Measurements from ENCODE around the gene ARL14EPL.

The ARL14EPL gene

GRCh38 chr5:116023619-116024018 lies 8.7 kb upstream of the ARL14EPL start:
- H3K36me3 Mint-ChIP-seq (ENCODE audit: insufficient read depth): no peaks in the 10 kb centered on the region
- H3K27ac Mint-ChIP-seq (ENCODE audit: low read depth): no peak overlapping the region

GRCh38 chr5:116025866-116026265 lies 6.4 kb upstream of the ARL14EPL start:
- H3K36me3 Mint-ChIP-seq (ENCODE audit: insufficient read depth): no peaks in the 10 kb centered on the region
- peaks cover 32% of the 10 kb centered on the region for H3K27me3 Mint-ChIP-seq
- H3K27ac Mint-ChIP-seq (ENCODE audit: low read depth): no peak overlapping the region
- no peak overlapping the region for H3K4me3 Mint-ChIP-seq
- DNase-seq (ENCODE audit: low spot score in 2 of 2) (no peak), ATAC-seq (replicated peaks; ENCODE audit: extremely low read depth, poor library complexity, severe bottlenecking) (no peak)
- H3K4me1 Mint-ChIP-seq: no peaks in the 10 kb centered on the region
- no peaks in the 10 kb centered on the region for H3K9me3 Mint-ChIP-seq

More at GRCh38 chr5:116023619-116024018, 8.7 kb upstream of the ARL14EPL start:
- H3K27me3 Mint-ChIP-seq: peaks cover 10% of the 10 kb centered on the region
- DNase-seq (ENCODE audit: low spot score in 2 of 2) (no peak), ATAC-seq (replicated peaks; ENCODE audit: extremely low read depth, poor library complexity, severe bottlenecking) (no peak)
- H3K9me3 Mint-ChIP-seq: no peaks in the 10 kb centered on the region
- no peaks in the 10 kb centered on the region for H3K4me1 Mint-ChIP-seq
- H3K4me3 Mint-ChIP-seq: no peak overlapping the region

GRCh38 chr5:116032991-116033390 lies 719 bp downstream of the ARL14EPL start:
- Mint-ChIP-seq H3K4me3 (no peak overlapping the region), H3K9me3 (no peaks in the 10 kb centered on the region), H3K27ac (ENCODE audit: low read depth) (no peak overlapping the region), H3K4me1 (no peaks in the 10 kb centered on the region), H3K27me3 (peaks cover 61% of the 10 kb centered on the region), H3K36me3 (ENCODE audit: insufficient read depth) (no peaks in the 10 kb centered on the region)
- ATAC-seq (replicated peaks; ENCODE audit: extremely low read depth, poor library complexity, severe bottlenecking) (no peak), DNase-seq (ENCODE audit: low spot score in 2 of 2) (no peak)

GRCh38 chr5:116035123-116035522 lies 2.9 kb downstream of the ARL14EPL start:
- H3K4me3 Mint-ChIP-seq: no peak overlapping the region
- no peaks in the 10 kb centered on the region for H3K36me3 Mint-ChIP-seq (ENCODE audit: insufficient read depth)
- H3K4me1 Mint-ChIP-seq: no peaks in the 10 kb centered on the region
- DNase-seq (ENCODE audit: low spot score in 2 of 2) (no peak), ATAC-seq (replicated peaks; ENCODE audit: extremely low read depth, poor library complexity, severe bottlenecking) (no peak)
- no peaks in the 10 kb centered on the region for H3K9me3 Mint-ChIP-seq
- H3K27me3 Mint-ChIP-seq: peaks cover 50% of the 10 kb centered on the region
- H3K27ac Mint-ChIP-seq (ENCODE audit: low read depth): no peak overlapping the region

- Mint-ChIP-seq H3K27ac (ENCODE audit: low read depth) (no peak overlapping the region), H3K4me3 (no peak overlapping the region), H3K27me3 (peaks cover 54% of the 10 kb centered on the region), H3K9me3 (no peaks in the 10 kb centered on the region), H3K36me3 (ENCODE audit: insufficient read depth) (no peaks in the 10 kb centered on the region), H3K4me1 (no peaks in the 10 kb centered on the region)
- ATAC-seq (replicated peaks; ENCODE audit: extremely low read depth, poor library complexity, severe bottlenecking): no peak
- no peak for DNase-seq (ENCODE audit: low spot score in 2 of 2)
Observed at GRCh38 chr5:116037236-116037822, 5.1 kb downstream of the ARL14EPL start.

GRCh38 chr5:116038817-116039216 lies 6.5 kb downstream of the ARL14EPL start:
- Mint-ChIP-seq H3K9me3 (no peaks in the 10 kb centered on the region), H3K4me1 (no peaks in the 10 kb centered on the region)

GRCh38 chr5:116042375-116042774 lies 10.1 kb downstream of the ARL14EPL start:
- peaks cover 31% of the 10 kb centered on the region for H3K27me3 Mint-ChIP-seq
- DNase-seq (ENCODE audit: low spot score in 2 of 2) (no peak), ATAC-seq (replicated peaks; ENCODE audit: extremely low read depth, poor library complexity, severe bottlenecking) (no peak)
- no peaks in the 10 kb centered on the region for H3K36me3 Mint-ChIP-seq (ENCODE audit: insufficient read depth)
- H3K4me1 Mint-ChIP-seq: no peaks in the 10 kb centered on the region
- no peaks in the 10 kb centered on the region for H3K9me3 Mint-ChIP-seq
- H3K27ac Mint-ChIP-seq (ENCODE audit: low read depth): no peak overlapping the region
- H3K4me3 Mint-ChIP-seq: no peak overlapping the region

More at GRCh38 chr5:116038817-116039216, 6.5 kb downstream of the ARL14EPL start:
- H3K36me3 Mint-ChIP-seq (ENCODE audit: insufficient read depth): no peaks in the 10 kb centered on the region
- H3K27me3 Mint-ChIP-seq: peaks cover 53% of the 10 kb centered on the region
- H3K27ac Mint-ChIP-seq (ENCODE audit: low read depth): no peak overlapping the region
- H3K4me3 Mint-ChIP-seq: no peak overlapping the region
- ATAC-seq (replicated peaks; ENCODE audit: extremely low read depth, poor library complexity, severe bottlenecking) (no peak), DNase-seq (ENCODE audit: low spot score in 2 of 2) (no peak)

GRCh38 chr5:116044073-116044472 lies 11.8 kb downstream of the ARL14EPL start:
- no peak for DNase-seq (ENCODE audit: low spot score in 2 of 2)
- Mint-ChIP-seq H3K4me1 (no peaks in the 10 kb centered on the region), H3K4me3 (no peak overlapping the region), H3K36me3 (ENCODE audit: insufficient read depth) (no peaks in the 10 kb centered on the region), H3K9me3 (no peaks in the 10 kb centered on the region), H3K27ac (ENCODE audit: low read depth) (no peak overlapping the region), H3K27me3 (peaks cover 24% of the 10 kb centered on the region)
- ATAC-seq (replicated peaks; ENCODE audit: extremely low read depth, poor library complexity, severe bottlenecking): no peak

- DNase-seq (ENCODE audit: low spot score in 2 of 2) (no peak), ATAC-seq (replicated peaks; ENCODE audit: extremely low read depth, poor library complexity, severe bottlenecking) (no peak)
- H3K27me3 Mint-ChIP-seq: peaks cover 31% of the 10 kb centered on the region
- H3K4me1 Mint-ChIP-seq: no peaks in the 10 kb centered on the region
- H3K27ac Mint-ChIP-seq (ENCODE audit: low read depth): no peak overlapping the region
- H3K36me3 Mint-ChIP-seq (ENCODE audit: insufficient read depth): no peaks in the 10 kb centered on the region
- no peak overlapping the region for H3K4me3 Mint-ChIP-seq
- H3K9me3 Mint-ChIP-seq: no peaks in the 10 kb centered on the region
Observed at GRCh38 chr5:116045821-116046220, 13.5 kb downstream of the ARL14EPL start.

GRCh38 chr5:116046261-116046660 lies 14.0 kb downstream of the ARL14EPL start:
- peaks cover 33% of the 10 kb centered on the region for H3K27me3 Mint-ChIP-seq
- ATAC-seq (replicated peaks; ENCODE audit: extremely low read depth, poor library complexity, severe bottlenecking): no peak
- no peaks in the 10 kb centered on the region for H3K9me3 Mint-ChIP-seq
- H3K36me3 Mint-ChIP-seq (ENCODE audit: insufficient read depth): no peaks in the 10 kb centered on the region
- H3K4me1 Mint-ChIP-seq: no peaks in the 10 kb centered on the region
- no peak for DNase-seq (ENCODE audit: low spot score in 2 of 2)
- H3K27ac Mint-ChIP-seq (ENCODE audit: low read depth): no peak overlapping the region
- H3K4me3 Mint-ChIP-seq: no peak overlapping the region

GRCh38 chr5:116046823-116047222 lies 14.6 kb downstream of the ARL14EPL start:
- H3K36me3 Mint-ChIP-seq (ENCODE audit: insufficient read depth): no peaks in the 10 kb centered on the region
- peaks cover 30% of the 10 kb centered on the region for H3K27me3 Mint-ChIP-seq
- no peak for ATAC-seq (replicated peaks; ENCODE audit: extremely low read depth, poor library complexity, severe bottlenecking)
- H3K4me1 Mint-ChIP-seq: no peaks in the 10 kb centered on the region
- no peaks in the 10 kb centered on the region for H3K9me3 Mint-ChIP-seq
- H3K27ac Mint-ChIP-seq (ENCODE audit: low read depth): no peak overlapping the region
- DNase-seq (ENCODE audit: low spot score in 2 of 2): no peak
- no peak overlapping the region for H3K4me3 Mint-ChIP-seq

- H3K9me3 Mint-ChIP-seq: no peaks in the 10 kb centered on the region
- peaks cover 1% of the 10 kb centered on the region for H3K36me3 Mint-ChIP-seq (ENCODE audit: insufficient read depth)
- H3K4me1 Mint-ChIP-seq: no peaks in the 10 kb centered on the region
- no peak overlapping the region for H3K27ac Mint-ChIP-seq (ENCODE audit: low read depth)
- ATAC-seq (replicated peaks; ENCODE audit: extremely low read depth, poor library complexity, severe bottlenecking): no peak
- no peak overlapping the region for H3K4me3 Mint-ChIP-seq
- no peak for DNase-seq (ENCODE audit: low spot score in 2 of 2)
- peaks cover 38% of the 10 kb centered on the region for H3K27me3 Mint-ChIP-seq
Observed at GRCh38 chr5:116058346-116058936, 26.2 kb downstream of the ARL14EPL start.

- ATAC-seq (replicated peaks; ENCODE audit: extremely low read depth, poor library complexity, severe bottlenecking): no peak
- Mint-ChIP-seq H3K27ac (ENCODE audit: low read depth) (no peak overlapping the region), H3K4me3 (no peak overlapping the region), H3K36me3 (ENCODE audit: insufficient read depth) (peaks cover 3% of the 10 kb centered on the region), H3K4me1 (no peaks in the 10 kb centered on the region), H3K27me3 (peaks cover 64% of the 10 kb centered on the region), H3K9me3 (no peaks in the 10 kb centered on the region)
- DNase-seq (ENCODE audit: low spot score in 2 of 2): no peak
Observed at GRCh38 chr5:116062352-116062751, 30.1 kb downstream of the ARL14EPL start.

Measured in central memory CD8-positive, alpha-beta T cell (primary cell).